Tibial nerve (tissue), 4 donors: ENCODE results near the gene FSTL4. TPM values are rescaled to one million over a fixed set of nuclear protein-coding genes. Genes with fewer than 3 reads are reported as not detected.

Experiments
- DNase-seq, 2 donors: peaks; one replicate each; pipeline ENCODE4 v3.0.0-alpha.2; 2019; ENCODE audit warnings: low spot score in 2 of 2
- H3K27ac ChIP-seq, 4 donors: fragments of 200-600 bp; sonication (generic) in 3 of 4; one replicate each; pipeline ENCODE4 v1.5.1; 2017 to 2019; ENCODE audit warnings: mild to moderate bottlenecking in 1 of 4
- H3K27me3 ChIP-seq, 2 donors: fragments of 200-600 bp; sonication (generic) in 1 of 2; one replicate each; pipeline versions ENCODE4 v1.5.1 to v1.6.0; 2017 to 2019
- H3K36me3 ChIP-seq, 3 donors: fragments of 200-600 bp; sonication (generic); one replicate each; pipeline ENCODE4 v1.5.1; 2018 to 2019
- H3K4me1 ChIP-seq, 4 donors: fragments of 200-600 bp; sonication (generic) in 3 of 4; one replicate each; pipeline ENCODE4 v1.5.1; 2017 to 2019
- H3K4me3 ChIP-seq, 4 donors: fragments of 200-600 bp; sonication (generic) in 3 of 4; one replicate each; pipeline ENCODE4 v1.5.1; 2017 to 2019; ENCODE audit warnings: mild to moderate bottlenecking in 1 of 4, moderate library complexity in 1 of 4
- H3K9me3 ChIP-seq, 4 donors: fragments of 200-600 bp; sonication (generic) in 3 of 4; one replicate each; pipeline ENCODE4 v1.5.1; 2017 to 2019
- EP300 ChIP-seq, 2 donors: sonication (generic); formaldehyde crosslinking; IDR thresholded peaks; one replicate each; pipeline ENCODE4 v1.6.1; 2017; ENCODE audit warnings: antibody characterized with exemption in 2 of 2, mild to moderate bottlenecking in 1 of 2
- POLR2A ChIP-seq, 2 donors: fragments of 450-650 bp; IDR thresholded peaks; one replicate each; pipeline ENCODE4 v1.6.1; 2017; ENCODE audit warnings: antibody characterized with exemption in 2 of 2, mild to moderate bottlenecking in 2 of 2, moderate library complexity in 2 of 2
- WGBS, 2 donors: methylation state at CpG; one replicate each; pipeline ENCODE4 v1.1.5; 2018; 5-methylcytosine and 5-hydroxymethylcytosine counted together
- total RNA-seq, 4 donors: library from RNA; depleted of rRNA; stranded (reverse); fragments of >200 nt; gene quantifications; one replicate each; pipeline ENCODE4 v1.1.0, GENCODE V29; 2016
- TF ChIP-seq, protein P1 (sequence below), 5 experiments: fragments of 200-600 bp in 3 of 5; fragments of 450-650 bp in 2 of 5; sonication (generic) in 3 of 5; IDR thresholded peaks; one replicate each; pipeline ENCODE4 v1.5.1; 2016 to 2019; ENCODE audit warnings: antibody characterized with exemption in 5 of 5, mild to moderate bottlenecking in 3 of 5, moderate library complexity in 2 of 5

FSTL4 gene
- total RNA-seq, 4 donors from 2014 or later: 0.22 TPM; not detected in 3

DNA sequence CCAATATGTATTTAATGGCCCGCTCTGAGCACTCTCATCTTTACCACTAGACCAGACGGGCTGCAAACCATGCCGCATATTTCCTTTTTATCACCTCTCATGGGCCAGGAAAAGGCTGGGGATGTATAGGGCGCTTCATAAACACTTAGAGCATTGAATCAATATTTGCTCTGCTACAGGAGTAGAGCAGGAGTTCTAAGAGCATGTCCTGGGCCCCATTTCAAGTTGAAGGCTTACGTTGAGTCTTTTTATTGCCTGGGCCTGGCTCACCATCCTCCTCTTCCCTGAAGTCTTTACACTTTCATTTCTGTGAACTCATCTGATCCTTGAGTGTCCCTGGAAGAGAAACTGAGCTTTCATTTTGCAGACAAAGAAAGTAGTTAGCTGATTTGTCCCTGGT lies 112.4 kb downstream of the FSTL4 start:
- no peaks in the 10 kb centered on the region for H3K4me1 ChIP-seq
- TF ChIP-seq, protein P1, sequence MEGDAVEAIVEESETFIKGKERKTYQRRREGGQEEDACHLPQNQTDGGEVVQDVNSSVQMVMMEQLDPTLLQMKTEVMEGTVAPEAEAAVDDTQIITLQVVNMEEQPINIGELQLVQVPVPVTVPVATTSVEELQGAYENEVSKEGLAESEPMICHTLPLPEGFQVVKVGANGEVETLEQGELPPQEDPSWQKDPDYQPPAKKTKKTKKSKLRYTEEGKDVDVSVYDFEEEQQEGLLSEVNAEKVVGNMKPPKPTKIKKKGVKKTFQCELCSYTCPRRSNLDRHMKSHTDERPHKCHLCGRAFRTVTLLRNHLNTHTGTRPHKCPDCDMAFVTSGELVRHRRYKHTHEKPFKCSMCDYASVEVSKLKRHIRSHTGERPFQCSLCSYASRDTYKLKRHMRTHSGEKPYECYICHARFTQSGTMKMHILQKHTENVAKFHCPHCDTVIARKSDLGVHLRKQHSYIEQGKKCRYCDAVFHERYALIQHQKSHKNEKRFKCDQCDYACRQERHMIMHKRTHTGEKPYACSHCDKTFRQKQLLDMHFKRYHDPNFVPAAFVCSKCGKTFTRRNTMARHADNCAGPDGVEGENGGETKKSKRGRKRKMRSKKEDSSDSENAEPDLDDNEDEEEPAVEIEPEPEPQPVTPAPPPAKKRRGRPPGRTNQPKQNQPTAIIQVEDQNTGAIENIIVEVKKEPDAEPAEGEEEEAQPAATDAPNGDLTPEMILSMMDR (IDR thresholded peaks at IDR 0.05): no peak
- TF ChIP-seq EP300 (IDR thresholded peaks at IDR 0.05): no peak
- no peak for TF ChIP-seq POLR2A (IDR thresholded peaks at IDR 0.05)
- H3K27me3 ChIP-seq: no peaks in the 10 kb centered on the region
- H3K27ac ChIP-seq: no peak overlapping the region
- no peaks in the 10 kb centered on the region for H3K9me3 ChIP-seq
- H3K36me3 ChIP-seq: no peaks in the 10 kb centered on the region
- WGBS, 2 donors: 86% methylated on average over 5 of the region's 5 CpGs
- no peak overlapping the region for H3K4me3 ChIP-seq
- DNase-seq: no peak

DNA sequence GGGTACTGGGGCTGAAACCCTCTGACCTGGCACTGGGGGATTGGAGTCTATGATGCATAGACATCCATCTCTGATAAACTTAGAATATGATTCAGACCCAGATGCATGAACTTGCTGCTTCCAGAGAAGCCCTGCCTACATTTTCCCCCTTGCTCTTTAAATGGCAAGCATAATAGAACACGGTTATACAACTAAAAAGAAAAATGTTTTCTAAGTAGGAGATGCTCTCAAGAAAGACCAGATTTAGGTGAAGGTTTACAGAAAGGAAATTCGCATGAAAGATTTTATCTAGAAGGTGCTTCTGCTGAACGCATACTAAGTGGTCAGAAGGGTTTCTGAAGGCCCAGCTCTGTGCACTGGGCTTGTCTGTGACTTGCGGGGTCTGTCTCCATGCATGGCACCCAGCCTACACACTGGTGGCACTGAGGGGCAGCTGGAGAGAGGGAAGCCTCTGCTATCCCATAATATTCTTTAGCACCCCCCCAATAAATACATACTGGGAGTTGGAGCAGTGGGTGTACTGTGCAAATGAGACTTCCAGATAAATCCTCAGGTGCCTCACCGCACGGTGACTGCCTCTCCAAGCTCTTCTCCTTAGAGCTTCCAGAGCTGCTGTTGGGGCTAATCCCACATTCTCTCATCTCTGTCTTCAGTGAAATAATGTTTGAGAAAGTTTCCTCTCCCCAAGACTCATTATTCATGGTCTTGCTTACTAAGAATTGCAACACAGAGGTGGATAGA lies 114.6 kb downstream of the FSTL4 start:
- no peak for DNase-seq
- TF ChIP-seq, protein P1 (IDR thresholded peaks at IDR 0.05): no peak
- TF ChIP-seq POLR2A (IDR thresholded peaks at IDR 0.05) (no peak), EP300 (IDR thresholded peaks at IDR 0.05) (no peak)
- Histone ChIP-seq H3K27ac (no peak overlapping the region), H3K4me3 (no peak overlapping the region), H3K36me3 (no peaks in the 10 kb centered on the region), H3K27me3 (no peaks in the 10 kb centered on the region), H3K9me3 (no peaks in the 10 kb centered on the region), H3K4me1 (no peaks in the 10 kb centered on the region)
- 81 to 86% methylated on average over 6 of the region's 6 CpGs for WGBS, 2 donors

DNA sequence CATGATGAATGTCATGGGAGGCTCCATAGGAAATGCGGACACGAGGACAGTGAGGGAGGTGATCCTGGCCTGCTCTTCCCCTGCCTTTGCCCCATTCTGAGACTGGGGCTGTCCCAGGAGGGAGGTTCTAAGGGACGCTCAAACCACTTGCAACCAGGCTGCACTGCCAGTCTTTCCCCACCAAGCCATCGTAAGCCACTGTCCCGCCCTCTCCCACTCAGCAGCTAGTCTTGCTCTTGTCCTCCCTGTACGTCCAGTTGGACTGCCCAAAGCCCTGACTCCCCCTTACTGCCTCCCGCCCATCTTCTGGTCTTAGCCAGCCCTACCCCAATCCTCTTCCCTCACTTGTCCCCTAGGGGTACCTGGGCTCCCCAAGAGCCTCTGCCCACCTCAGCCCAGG lies 115.7 kb downstream of the FSTL4 start:
- 89 to 94% methylated on average over 7 of the region's 7 CpGs for WGBS, 2 donors
- Histone ChIP-seq H3K9me3 (no peaks in the 10 kb centered on the region), H3K4me1 (no peaks in the 10 kb centered on the region), H3K36me3 (no peaks in the 10 kb centered on the region), H3K27me3 (no peaks in the 10 kb centered on the region), H3K27ac (no peak overlapping the region), H3K4me3 (no peak overlapping the region)
- TF ChIP-seq, protein P1 (IDR thresholded peaks at IDR 0.05): no peak
- no peak for TF ChIP-seq EP300 (IDR thresholded peaks at IDR 0.05)
- TF ChIP-seq POLR2A (IDR thresholded peaks at IDR 0.05): no peak
- no peak for DNase-seq

DNA sequence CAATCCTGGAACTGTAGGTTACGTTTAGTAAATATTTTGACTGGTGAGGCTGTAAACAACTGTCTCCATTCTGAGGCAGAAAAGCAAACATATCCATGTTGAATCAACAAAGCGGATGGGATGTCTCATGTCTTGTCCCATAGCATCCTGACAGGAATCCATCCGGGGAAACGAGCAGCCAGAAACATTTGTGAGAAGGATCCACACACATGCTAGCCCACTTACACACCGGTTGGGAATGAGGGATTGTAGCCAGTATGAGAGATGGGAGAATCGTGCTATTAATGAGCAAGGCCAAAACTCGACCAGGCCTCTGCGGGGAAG lies 117.5 kb downstream of the FSTL4 start:
- Histone ChIP-seq H3K36me3 (no peaks in the 10 kb centered on the region), H3K27ac (no peak overlapping the region), H3K4me1 (no peaks in the 10 kb centered on the region), H3K27me3 (no peaks in the 10 kb centered on the region), H3K4me3 (no peak overlapping the region), H3K9me3 (peaks cover 0 to 9% (median 4%) of the 10 kb centered on the region in 4 donors)
- no peak for DNase-seq
- WGBS, 2 donors: 74 to 78% methylated on average over 8 of the region's 8 CpGs
- no peak for TF ChIP-seq EP300 (IDR thresholded peaks at IDR 0.05)
- TF ChIP-seq POLR2A (IDR thresholded peaks at IDR 0.05): no peak
- TF ChIP-seq, protein P1 (IDR thresholded peaks at IDR 0.05): no peak

DNA sequence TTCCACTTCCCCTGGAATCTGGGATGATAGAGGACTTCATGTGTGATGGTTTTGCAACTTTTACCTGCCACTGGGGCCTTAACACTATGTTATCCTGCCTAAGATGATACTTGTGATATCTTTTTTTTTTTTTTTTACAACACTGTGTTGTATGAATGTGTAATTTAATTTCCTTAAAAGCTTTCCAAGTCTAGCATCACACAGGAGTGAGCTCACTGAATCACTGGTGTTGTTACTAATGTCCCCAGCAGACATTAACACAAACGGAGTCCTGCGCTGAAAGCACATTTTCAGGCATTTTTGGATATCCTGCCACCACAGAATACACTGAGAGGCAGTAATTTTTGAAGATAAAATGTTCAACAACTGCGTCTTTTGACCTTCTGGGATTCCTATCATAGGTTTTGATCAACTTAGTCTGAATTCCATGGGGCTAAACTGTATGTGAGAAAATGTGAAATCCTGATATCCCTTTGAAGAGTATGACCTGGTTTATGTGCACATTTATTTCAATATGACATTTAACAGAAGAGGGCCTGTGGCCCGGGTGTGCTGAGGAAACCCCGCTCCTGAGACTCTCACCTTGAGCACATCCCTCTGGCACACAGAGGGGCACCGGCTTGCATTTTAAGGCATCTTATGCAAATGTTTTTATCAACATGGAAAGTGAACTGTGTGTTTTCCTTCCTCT lies 118.0 kb downstream of the FSTL4 start:
- Histone ChIP-seq H3K4me1 (no peaks in the 10 kb centered on the region), H3K36me3 (no peaks in the 10 kb centered on the region), H3K27ac (no peak overlapping the region), H3K9me3 (peaks cover 0 to 13% (median 4%) of the 10 kb centered on the region in 4 donors), H3K27me3 (no peaks in the 10 kb centered on the region), H3K4me3 (no peak overlapping the region)
- TF ChIP-seq EP300 (IDR thresholded peaks at IDR 0.05) (no peak), POLR2A (IDR thresholded peaks at IDR 0.05) (no peak)
- TF ChIP-seq, protein P1 (IDR thresholded peaks at IDR 0.05): no peak
- 75 to 86% methylated on average over 6 of the region's 6 CpGs for WGBS, 2 donors
- no peak for DNase-seq
